GM12891 (cell line): ENCODE data around the gene TTC28.

Source experiments
- POLR2A ChIP-seq: IDR thresholded peaks from 2 replicates; pipeline ENCODE4 v1.6.1; 2011; ENCODE audit warnings: low read depth, low read length, control low read depth
- TAF1 ChIP-seq: IDR thresholded peaks from 2 replicates; pipeline ENCODE4 v1.6.1; 2011; ENCODE audit warnings: low read depth, low read length, control low read depth

DNA sequence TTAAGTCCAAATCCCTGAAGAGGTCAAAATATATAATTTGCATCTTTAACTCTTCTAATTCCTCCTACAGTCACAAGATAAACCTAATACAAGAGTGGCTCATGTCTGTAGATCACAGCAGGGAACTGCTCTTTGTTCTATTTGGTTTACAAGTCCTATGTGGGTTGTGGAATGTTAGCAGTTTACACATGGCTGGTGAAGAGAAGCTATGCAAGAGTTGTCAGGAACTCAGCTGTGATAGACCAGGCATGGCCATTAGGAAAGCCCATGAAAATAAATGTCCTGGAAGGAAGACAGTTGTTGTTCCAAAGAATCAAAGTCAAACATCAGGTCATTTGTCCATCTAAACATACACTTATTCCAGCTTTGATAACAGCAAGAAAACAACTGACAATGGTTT, 448.2 kb downstream of the TTC28 start:
- TF ChIP-seq POLR2A (no peak), TAF1 (no peak)
